Hematopoietic multipotent progenitor cell treated with erythropoietin and hydrocortisone succinate and interleukin-3 and kit ligand, for 15 days (in vitro differentiated cells): ENCODE measurements around the gene FUNDC2.

Experiments used
- DNase-seq: peaks from one replicate; pipeline ENCODE4 v3.0.0-alpha.2; 2015; ENCODE audit warnings: low spot score

FUNDC2 gene

DNA sequence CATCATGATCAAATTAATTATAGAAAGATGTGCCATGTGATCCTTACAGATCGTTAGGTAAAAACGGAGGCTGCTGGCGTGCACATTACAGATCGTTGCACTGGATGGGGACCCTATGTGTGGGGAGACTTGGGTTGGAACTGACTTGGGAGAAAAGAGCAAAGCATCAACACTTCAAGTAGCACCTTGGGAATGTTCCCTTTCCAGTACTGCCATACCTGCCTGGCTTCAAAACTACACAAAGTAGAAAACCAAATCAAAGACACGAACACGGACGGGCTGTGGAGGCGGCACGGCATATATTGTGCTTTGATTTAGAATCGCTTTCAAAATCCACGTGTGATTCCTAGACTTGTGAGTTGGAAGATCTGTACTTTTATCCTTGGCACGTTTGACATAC, 43.4 kb downstream of the FUNDC2 start:
- no peak for DNase-seq

GRCh38 chrX:155070663-155070974, 44.0 kb downstream of the FUNDC2 start:
- DNase-seq: no peak

- peak; percentile 82 for DNase-seq
These were observed 44.5 kb downstream of the FUNDC2 start, which contains the start of the genes BRCC3, CMC4 and MTCP1 for GRCh38 chrX:155070975-155071693. Gene BRCC3, plus strand, starts transcription at chrX:155071508. Its CDS starts 20 bp downstream, at chrX:155071528. Gene CMC4, minus strand, starts transcription at chrX:155071136. Its CDS starts 7,113 bp downstream, at chrX:155064023. Gene MTCP1, minus strand, starts transcription at chrX:155071136. Its CDS starts 5,126 bp downstream, at chrX:155066010.

GRCh38 chrX:155071694-155072280, 45.1 kb downstream of the FUNDC2 start:
- DNase-seq: no peak

DNA sequence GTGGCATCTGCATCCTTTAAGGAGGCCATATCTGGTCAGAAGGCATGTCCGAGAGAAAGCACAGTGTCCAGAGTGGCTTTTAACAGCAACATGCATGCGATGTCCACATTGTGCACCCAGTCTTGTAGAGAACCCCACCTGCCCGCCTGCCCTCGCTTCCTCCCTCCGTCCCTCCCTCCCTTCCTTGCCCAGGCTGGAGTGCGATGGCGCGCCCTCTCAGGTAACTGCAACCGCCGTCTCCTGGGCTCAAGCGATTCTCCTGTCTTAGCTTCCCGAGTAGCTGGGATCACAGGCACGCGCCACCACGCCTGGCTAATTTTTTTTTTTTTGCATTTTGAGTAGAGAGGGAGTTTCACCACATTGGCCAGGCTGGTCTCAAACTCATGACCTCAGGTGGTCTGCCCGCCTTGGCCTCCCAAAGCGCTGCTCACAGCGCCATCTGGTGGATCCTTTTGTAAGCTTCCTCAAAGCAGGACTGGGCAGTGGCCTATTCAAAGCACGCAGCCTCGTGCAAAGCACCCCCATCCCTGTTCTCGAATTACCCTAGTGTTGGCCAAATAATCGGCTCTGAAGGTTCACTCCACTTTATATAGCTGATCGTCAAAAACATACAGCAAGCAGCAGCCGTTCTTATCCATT, 59.7 kb downstream of the FUNDC2 start:
- peak; percentile 62 for DNase-seq

DNA sequence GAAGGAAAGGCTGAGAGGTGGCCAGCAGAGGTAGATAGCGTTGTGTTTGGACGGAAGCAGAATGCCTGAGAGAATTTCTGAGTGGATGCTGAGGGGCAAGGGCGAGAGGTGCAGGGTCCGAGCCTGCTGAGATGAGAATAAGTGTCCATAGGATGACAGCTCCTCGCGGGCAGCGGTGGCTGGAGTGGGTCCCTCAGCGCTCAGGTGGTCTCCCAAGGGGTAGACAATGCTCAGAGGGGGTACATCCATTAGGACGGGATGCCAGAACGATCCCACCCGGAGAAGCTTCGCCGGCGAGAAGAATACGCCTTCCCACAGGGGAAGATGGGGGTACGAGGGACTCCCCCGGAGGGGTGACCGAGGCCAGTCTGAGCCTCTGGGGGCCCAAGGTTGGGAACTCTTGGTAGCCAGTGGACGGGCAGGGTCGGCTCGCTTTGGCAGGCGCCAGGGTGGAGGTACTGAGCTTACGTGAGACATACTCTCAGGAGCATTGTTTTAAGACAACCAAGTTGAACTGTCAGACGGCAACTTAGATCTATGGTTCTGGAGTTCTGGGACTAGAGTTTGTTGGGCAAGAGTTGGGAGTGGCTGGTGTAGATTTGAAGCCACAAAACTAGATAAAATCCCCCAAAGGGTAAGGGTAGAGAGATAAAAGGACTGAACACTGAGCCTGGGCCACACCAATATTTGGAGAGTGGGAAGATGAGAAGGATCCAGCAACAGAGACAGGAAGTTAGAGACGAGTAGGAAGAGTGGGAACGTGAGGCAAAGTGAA, 60.5 kb downstream of the FUNDC2 start:
- DNase-seq: no peak

- peak; percentile 58 for DNase-seq
These were observed 67.9 kb downstream of the FUNDC2 start for GRCh38 chrX:155094468-155095061.

DNA sequence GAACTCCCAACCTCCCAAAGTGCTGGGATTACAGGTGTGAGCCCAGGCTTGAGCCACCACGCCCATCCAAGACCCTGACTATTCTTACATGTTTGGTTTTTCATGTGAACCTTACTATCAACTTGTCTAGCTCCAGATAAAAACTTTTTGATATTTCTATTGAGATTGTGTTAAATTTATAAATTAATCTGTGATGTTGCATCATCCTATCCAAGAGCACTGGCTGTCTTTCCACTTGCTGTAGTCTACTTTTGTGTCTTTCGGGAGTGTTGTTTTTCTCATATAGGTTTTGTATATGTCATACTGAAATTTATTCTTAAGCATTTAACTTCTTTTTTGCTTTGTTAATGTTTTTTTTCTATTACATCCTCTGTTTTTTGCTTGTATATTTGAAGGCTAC, 79.3 kb downstream of the FUNDC2 start:
- no peak for DNase-seq

DNA sequence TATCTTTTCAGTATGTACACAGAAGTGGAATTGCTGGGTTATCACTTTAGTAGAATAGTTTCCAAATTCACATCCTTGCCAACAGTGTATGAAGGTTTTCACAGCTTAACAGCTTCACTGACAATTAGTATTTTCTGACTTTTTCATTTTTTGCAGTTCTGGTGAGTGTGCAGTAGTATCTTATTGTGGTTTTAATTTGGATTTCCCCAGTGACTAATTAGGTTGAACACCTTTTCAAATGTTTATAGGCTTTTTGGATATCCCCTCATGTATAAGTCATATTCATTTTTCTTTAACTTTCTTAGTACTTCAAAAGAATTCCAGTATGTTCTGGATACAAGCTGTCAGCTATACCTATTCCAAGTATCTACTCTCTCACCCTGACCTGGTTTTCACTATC, 81.8 kb downstream of the FUNDC2 start:
- DNase-seq: no peak
